Measurements from ENCODE around the gene GLYATL1. TPM values are rescaled to one million over a fixed set of nuclear protein-coding genes. Genes with fewer than 3 reads are reported as not detected.
"Not testable (repeated sequence)": the region's sequence is repeated elsewhere in the genome, so short reads cannot be mapped to it uniquely, and the experiment has no call there.

GLYATL1 gene
- total RNA-seq, 2 experiments from 2014 or later, result not detected

DNA sequence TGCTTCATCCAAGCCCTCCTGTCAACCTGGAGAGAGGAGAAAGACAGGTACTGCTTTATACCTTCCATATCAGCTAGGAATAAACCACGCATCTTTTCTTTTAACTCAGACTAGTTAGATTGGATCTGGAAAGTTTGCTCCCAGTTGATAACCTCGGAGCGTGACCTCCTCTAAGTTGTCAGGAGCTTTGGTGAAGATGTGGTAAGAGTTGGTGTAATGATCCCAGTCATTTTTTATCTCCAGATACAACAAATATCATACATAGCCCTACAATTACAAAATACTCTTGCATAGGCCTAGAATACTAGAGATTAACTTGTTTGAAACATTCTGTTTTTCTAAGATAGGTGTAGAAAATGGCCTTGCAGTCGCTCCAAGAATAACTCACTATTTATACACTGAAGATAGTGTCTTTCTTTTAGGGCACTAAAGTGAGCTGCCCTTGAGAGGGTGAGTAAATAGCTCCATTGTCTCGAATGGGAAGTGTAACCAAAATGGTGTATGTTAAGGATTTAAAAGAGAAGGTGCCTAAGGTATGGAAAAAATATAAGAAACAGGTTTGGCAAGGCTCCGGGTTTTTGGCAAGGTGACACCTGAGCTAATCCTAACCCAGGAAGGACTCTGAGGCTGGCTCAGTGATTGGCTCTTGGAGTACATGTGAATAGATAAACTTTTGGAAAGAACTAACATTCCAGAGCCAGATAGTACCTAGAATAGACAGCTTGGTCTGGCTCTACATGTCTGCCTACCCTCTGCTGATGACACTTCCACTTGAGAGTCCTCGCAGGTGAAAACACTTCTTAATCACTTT lies 59.4 kb downstream of the GLYATL1 start:
- H3K27ac ChIP-seq (ENCODE audit: low read depth in 1 of 2, low read length in 2 of 2), result no peak overlapping the region
- no peak overlapping the region for H3K27ac Mint-ChIP-seq
- peaks cover 18% of the 10 kb centered on the region for H3K27me3 Mint-ChIP-seq
- ATAC-seq (ENCODE audit: poor library complexity) (no peak), DNase-seq (no peak)
- H3K36me3 Mint-ChIP-seq (ENCODE audit: low read depth), result no peaks in the 10 kb centered on the region
- no peaks in the 10 kb centered on the region for H3K4me1 ChIP-seq (ENCODE audit: insufficient read depth, low read length)
- no peaks in the 10 kb centered on the region for H3K36me3 ChIP-seq (ENCODE audit: insufficient read depth, low read length)
- no peaks in the 10 kb centered on the region for H3K27me3 ChIP-seq (ENCODE audit: control insufficient read depth in 1 of 2, insufficient read depth in 2 of 2, low read length in 2 of 2)
- intact Hi-C loops (cut with DNase I, micrococcal nuclease), result no loop called here
- H3K9me3 ChIP-seq (ENCODE audit: control insufficient read depth in 1 of 2, insufficient read depth in 1 of 2, low read length in 2 of 2), result no peaks in the 10 kb centered on the region
- no peak overlapping the region for H3K4me3 Mint-ChIP-seq
- ChIA-PET CTCF (no interaction called here), POLR2A (no interaction called here)
- H3K4me1 Mint-ChIP-seq (ENCODE audit: low read depth), result no peaks in the 10 kb centered on the region
- H3K4me3 ChIP-seq (ENCODE audit: low read length), result no peak overlapping the region
- TF ChIP-seq, protein P1, sequence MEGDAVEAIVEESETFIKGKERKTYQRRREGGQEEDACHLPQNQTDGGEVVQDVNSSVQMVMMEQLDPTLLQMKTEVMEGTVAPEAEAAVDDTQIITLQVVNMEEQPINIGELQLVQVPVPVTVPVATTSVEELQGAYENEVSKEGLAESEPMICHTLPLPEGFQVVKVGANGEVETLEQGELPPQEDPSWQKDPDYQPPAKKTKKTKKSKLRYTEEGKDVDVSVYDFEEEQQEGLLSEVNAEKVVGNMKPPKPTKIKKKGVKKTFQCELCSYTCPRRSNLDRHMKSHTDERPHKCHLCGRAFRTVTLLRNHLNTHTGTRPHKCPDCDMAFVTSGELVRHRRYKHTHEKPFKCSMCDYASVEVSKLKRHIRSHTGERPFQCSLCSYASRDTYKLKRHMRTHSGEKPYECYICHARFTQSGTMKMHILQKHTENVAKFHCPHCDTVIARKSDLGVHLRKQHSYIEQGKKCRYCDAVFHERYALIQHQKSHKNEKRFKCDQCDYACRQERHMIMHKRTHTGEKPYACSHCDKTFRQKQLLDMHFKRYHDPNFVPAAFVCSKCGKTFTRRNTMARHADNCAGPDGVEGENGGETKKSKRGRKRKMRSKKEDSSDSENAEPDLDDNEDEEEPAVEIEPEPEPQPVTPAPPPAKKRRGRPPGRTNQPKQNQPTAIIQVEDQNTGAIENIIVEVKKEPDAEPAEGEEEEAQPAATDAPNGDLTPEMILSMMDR (IDR thresholded peaks at IDR 0.05), result no peak
- no peaks in the 10 kb centered on the region for H3K9me3 Mint-ChIP-seq

GRCh38 chr11:58999291-58999680 lies 60.0 kb downstream of the GLYATL1 start:
- Mint-ChIP-seq H3K4me1 (ENCODE audit: low read depth) (no peaks in the 10 kb centered on the region), H3K9me3 (no peaks in the 10 kb centered on the region), H3K27me3 (peaks cover 12% of the 10 kb centered on the region), H3K27ac (no peak overlapping the region), H3K36me3 (ENCODE audit: low read depth) (no peaks in the 10 kb centered on the region), H3K4me3 (no peak overlapping the region)
- ATAC-seq (ENCODE audit: poor library complexity) (no peak), DNase-seq (peak in 3 of 14 experiments; percentile 6 to 39 (median 27))
- Histone ChIP-seq H3K9me3 (ENCODE audit: control insufficient read depth in 1 of 2, insufficient read depth in 1 of 2, low read length in 2 of 2) (no peaks in the 10 kb centered on the region), H3K4me3 (ENCODE audit: low read length) (no peak overlapping the region), H3K36me3 (ENCODE audit: insufficient read depth, low read length) (no peaks in the 10 kb centered on the region), H3K27me3 (ENCODE audit: control insufficient read depth in 1 of 2, insufficient read depth in 2 of 2, low read length in 2 of 2) (no peaks in the 10 kb centered on the region), H3K4me1 (ENCODE audit: insufficient read depth, low read length) (no peaks in the 10 kb centered on the region), H3K27ac (ENCODE audit: low read depth in 1 of 2, low read length in 2 of 2) (no peak overlapping the region)
- ChIA-PET CTCF (no interaction called here), POLR2A (no interaction called here)
- intact Hi-C loops (cut with DNase I, micrococcal nuclease), result no loop called here
- TF ChIP-seq, protein P1 (IDR thresholded peaks at IDR 0.05), result no peak

- no peak for ATAC-seq (ENCODE audit: poor library complexity)
- Mint-ChIP-seq H3K27me3 (peaks cover 11% of the 10 kb centered on the region), H3K36me3 (ENCODE audit: low read depth) (no peaks in the 10 kb centered on the region), H3K9me3 (no peaks in the 10 kb centered on the region), H3K27ac (no peak overlapping the region), H3K4me1 (ENCODE audit: low read depth) (no peaks in the 10 kb centered on the region), H3K4me3 (no peak overlapping the region)
- Histone ChIP-seq H3K4me1 (ENCODE audit: insufficient read depth, low read length) (no peaks in the 10 kb centered on the region), H3K27ac (ENCODE audit: low read depth in 1 of 2, low read length in 2 of 2) (no peak overlapping the region), H3K9me3 (ENCODE audit: control insufficient read depth in 1 of 2, insufficient read depth in 1 of 2, low read length in 2 of 2) (no peaks in the 10 kb centered on the region), H3K27me3 (ENCODE audit: control insufficient read depth in 1 of 2, insufficient read depth in 2 of 2, low read length in 2 of 2) (no peaks in the 10 kb centered on the region), H3K4me3 (ENCODE audit: low read length) (no peak overlapping the region), H3K36me3 (ENCODE audit: insufficient read depth, low read length) (no peaks in the 10 kb centered on the region)
- POLR2A ChIA-PET, result no interaction called here
- intact Hi-C loops (cut with DNase I, micrococcal nuclease), result no loop called here
- TF ChIP-seq, protein P1 (IDR thresholded peaks at IDR 0.05), result no peak
- CTCF ChIA-PET, result no interaction called here
- DNase-seq, result peak in 2 of 14 experiments; percentile 16 to 28
Measured at GRCh38 chr11:59000003-59000402, 60.7 kb downstream of the GLYATL1 start.

GRCh38 chr11:59002006-59002405 lies 62.7 kb downstream of the GLYATL1 start:
- H3K4me1 ChIP-seq (ENCODE audit: insufficient read depth, low read length); DNase-seq; ATAC-seq (ENCODE audit: poor library complexity); H3K4me3 ChIP-seq (ENCODE audit: low read length); H3K9me3 Mint-ChIP-seq; H3K4me1 Mint-ChIP-seq (ENCODE audit: low read depth); H3K36me3 ChIP-seq (ENCODE audit: insufficient read depth, low read length); POLR2A ChIA-PET; H3K9me3 ChIP-seq (ENCODE audit: control insufficient read depth in 1 of 2, insufficient read depth in 1 of 2, low read length in 2 of 2); H3K36me3 Mint-ChIP-seq (ENCODE audit: low read depth); H3K27ac ChIP-seq (ENCODE audit: low read depth in 1 of 2, low read length in 2 of 2); CTCF ChIA-PET; H3K27ac Mint-ChIP-seq; H3K27me3 ChIP-seq (ENCODE audit: control insufficient read depth in 1 of 2, insufficient read depth in 2 of 2, low read length in 2 of 2); intact Hi-C loops (cut with DNase I, micrococcal nuclease); H3K4me3 Mint-ChIP-seq: not testable (repeated sequence)
- peaks cover 11% of the 10 kb centered on the region for H3K27me3 Mint-ChIP-seq

Measured in CD4-positive, alpha-beta T cell (primary cell).